Endometrial microvascular endothelial cells (primary cell): ENCODE measurements around the gene IRF1. TPM values are rescaled to one million over a fixed set of nuclear protein-coding genes. Genes with fewer than 3 reads are reported as not detected.

Source experiments
- in situ Hi-C: cut with HindIII; loops from 2 replicates; pipeline ENCODE4 v1.10.0; 2017; ENCODE audit warnings: low sequenced_read_pairs, low pct_unique_long_range_greater_than_20kb; ENCODE audit errors: inconsistent ontology term
- total RNA-seq: library from RNA; depleted of rRNA; stranded (reverse); fragments of >200 nt; gene quantifications from one replicate; pipeline ENCODE4 v1.2.3, GENCODE V29; 2015; ENCODE audit errors: inconsistent ontology term

The IRF1 gene
- total RNA-seq, 1 donor from 2014 or later = 44.6 TPM

DNA sequence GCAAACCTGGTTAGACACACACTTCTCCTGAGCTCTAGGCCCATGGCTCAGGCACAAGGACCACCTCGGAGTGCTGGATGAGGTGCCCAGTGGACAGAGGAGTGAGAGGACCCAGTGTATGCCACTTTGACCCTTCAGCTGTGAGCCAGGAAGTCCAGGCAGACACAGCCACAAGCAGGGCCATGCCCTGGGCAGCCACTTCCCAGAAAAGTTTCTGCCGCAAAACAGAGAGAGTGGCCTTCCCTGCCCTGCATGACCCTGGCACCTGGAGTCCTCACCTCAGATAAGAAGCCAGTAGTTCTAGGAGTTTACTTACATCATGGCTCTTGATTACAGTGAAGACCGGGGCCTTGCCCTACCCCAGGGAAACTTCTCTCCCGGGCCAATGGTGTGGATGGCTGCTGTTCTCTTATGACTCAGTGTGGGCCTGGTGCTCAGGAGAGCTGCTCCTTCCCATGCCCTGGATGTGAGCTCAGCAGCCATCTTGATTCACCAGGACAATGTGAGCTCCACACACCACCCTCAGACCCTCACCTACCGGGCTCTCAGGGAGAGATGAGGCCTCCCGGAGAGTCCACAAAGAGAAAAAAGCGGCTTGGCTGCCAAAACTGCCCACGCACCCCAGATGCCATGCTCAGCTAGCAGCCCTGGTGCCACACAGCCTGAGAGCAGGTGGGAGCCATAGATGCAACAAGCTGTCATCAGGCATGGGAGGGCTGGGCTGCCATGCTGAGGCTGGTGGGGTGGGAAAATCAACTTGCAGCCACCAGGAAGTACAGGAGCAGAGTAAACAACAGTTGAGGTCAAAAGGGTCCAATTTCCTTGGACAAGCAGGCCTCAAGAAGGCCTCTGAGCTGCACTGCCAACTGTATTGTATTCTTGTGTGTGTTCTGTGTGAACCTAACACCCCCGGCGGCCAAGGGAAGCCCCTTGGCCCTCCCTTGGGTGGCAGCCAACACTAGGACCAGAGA is 11.7 kb upstream of the IRF1 start:
- in situ Hi-C loops = no loop called here

GRCh38 chr5:132501629-132501956 is 11.0 kb upstream of the IRF1 start:
- in situ Hi-C loops = no loop called here

DNA sequence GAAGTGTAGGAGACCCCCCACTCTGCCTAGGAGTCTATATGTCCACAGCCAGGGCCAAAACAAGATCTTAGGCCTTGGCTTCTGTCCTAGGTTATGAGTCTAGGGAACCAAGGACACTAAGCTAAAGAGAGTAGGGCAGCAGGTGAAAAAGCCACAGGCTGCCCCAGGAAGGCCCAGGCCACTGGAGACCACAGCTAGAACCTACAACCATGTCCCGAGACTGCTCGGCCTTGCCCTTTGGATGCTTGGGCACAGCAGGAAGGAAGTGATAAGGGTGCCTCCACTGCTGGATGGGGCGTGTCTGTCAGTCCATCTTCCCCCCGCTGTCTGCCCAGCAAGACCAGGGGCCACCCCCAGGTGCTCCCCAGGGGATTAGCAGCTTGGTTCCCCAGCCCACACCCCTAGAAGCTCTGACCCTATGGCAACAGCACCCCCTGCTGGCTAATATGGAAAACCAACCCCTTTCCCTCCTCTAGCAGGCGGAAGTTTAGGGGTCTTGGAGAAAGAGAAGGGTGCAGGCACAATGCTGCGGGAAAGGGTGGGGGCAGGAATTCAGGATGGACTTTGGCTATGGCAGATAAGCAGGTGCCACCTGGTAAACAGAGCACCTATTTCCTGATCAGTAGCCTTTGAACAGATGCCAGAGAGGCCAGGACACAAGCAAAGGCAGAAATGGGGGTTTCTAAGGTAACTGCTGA is 10.5 kb upstream of the IRF1 start:
- in situ Hi-C loops = no loop called here

GRCh38 chr5:132500244-132500930 is 9.8 kb upstream of the IRF1 start:
- in situ Hi-C loops = no loop called here

- in situ Hi-C loops = no loop called here
These were observed 9.1 kb upstream of the IRF1 start for GRCh38 chr5:132499440-132500243.

GRCh38 chr5:132498686-132499271 is 8.2 kb upstream of the IRF1 start:
- in situ Hi-C loops = no loop called here

- in situ Hi-C loops = no loop called here
These were observed 7.6 kb upstream of the IRF1 start for GRCh38 chr5:132498152-132498551.

GRCh38 chr5:132497488-132497997 is 7.0 kb upstream of the IRF1 start:
- in situ Hi-C loops = no loop called here

DNA sequence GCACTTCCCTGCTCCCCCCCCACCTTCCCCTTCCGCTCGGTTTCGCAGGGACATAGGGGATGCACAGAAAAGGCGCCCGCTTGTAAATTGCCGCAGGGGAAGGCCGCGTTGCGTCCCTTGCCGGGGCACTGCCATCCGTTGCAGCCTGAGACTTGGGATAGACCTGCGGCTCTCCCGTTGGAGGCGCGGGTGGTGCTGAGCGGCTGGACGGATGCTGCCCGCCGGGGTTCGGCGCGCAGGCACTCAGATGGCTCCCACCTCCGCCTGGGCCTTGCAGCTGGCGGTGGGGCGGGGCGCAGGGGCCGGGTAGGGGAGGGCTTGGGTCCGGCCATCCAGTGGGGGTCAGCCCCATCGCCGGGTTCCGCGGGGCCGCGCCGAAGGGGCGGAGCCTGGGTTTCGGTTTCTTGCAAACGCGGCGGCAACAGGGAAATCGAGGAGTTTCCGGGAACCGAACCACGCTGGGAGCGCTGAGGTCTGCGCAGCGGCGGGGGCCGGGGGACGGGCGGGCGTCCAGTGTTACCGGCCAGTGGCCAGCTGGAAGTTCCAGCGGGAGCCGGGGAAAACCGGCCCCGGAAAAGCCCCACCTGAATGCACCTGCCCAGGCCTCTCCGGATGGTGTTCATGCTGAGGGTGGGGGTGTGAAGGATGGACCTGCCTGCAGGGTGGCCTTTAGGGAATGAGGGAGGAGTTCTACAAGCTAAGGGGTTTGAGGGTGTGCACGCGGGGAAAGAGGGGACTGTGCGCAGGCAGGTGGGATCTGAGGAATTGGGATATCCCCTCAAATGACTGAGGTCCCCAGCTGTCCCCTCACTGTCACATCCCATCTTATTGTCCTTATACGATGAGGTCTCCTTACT is 6.3 kb upstream of the IRF1 start:
- in situ Hi-C loops = no loop called here

- in situ Hi-C loops = no loop called here
These were observed 5.6 kb upstream of the IRF1 start for GRCh38 chr5:132496191-132496630.

GRCh38 chr5:132495667-132496190 is 5.2 kb upstream of the IRF1 start:
- in situ Hi-C loops = no loop called here

DNA sequence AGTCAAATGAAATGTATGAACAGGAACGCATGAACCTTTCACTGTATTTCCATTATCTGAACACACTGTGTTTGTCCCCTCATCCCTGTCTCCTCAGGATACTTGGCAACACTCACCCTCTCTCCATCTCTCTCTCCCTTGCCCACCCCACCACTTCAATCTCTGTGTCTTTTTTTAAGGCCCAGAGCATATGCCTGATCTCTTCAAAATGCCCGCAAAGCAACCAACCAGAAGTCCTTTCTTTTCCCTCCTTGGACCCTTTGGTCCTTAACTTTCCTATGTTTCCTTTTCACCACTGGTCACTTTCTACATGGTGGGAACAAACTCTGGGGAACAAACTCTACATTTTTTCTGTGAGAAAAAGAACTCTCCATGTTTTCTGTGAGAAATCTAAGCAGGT is 3.2 kb upstream of the IRF1 start:
- in situ Hi-C loops = no loop called here

DNA sequence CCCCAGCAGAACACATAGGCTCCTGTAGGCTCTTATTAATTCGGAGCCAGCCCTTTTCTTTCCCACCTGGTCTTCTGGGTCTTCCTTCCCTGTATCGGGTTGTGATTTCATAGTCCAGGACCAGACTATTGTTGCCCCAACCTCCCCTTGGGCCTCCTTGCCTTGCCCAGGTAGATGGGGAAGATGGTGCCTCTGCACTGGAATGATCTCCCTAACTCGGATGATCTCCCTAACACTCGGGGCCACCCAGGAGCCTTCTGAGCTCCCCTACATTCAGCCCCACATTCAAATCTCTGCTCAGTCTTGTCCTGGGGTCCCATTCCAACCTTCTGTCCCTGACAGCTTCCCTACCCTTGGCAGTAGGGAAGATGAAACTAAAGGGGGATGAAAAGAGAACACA is 2.7 kb upstream of the IRF1 start:
- in situ Hi-C loops = no loop called here

GRCh38 chr5:132492386-132493125 is 2.0 kb upstream of the IRF1 start:
- in situ Hi-C loops = no loop called here

- in situ Hi-C loops = no loop called here
These were observed 1.1 kb upstream of the IRF1 start for GRCh38 chr5:132491368-132492364.
